ENCODE data around the gene ZDHHC14.
"Not testable (repeated sequence)": the region's sequence is repeated elsewhere in the genome, so short reads cannot be mapped to it uniquely, and the experiment has no call there.

The ZDHHC14 gene

DNA sequence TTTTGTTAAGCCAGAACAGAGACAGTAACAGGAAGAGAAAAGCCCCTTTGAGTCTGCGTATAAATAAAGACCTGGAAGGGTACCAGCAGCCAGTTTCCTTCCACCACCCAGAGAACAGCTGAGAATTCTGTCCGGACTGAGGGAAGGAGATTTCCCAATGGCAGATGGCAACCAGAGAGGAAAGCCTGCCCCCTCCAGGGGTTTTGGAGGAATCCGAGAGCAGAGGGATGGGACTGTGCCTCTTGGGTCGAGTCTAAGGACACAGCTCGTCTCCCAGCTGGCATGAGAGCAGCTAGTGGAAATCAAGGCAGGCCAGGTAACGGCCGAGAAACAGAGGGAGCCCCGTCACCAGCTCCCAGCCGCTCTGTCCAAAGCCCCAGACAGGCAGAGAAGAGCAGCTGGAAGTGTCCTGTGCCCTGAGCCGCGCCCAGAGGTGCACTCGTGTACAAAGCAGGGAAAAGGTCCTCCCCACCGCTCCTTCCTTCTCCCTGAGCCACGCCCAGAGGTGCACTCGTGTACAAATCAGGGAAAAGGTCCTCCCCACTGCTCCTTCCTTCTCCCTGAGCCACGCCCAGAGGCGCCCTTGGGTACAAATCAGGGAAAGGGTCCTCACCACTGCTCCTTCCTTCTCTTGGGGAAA is 308.1 kb downstream of the ZDHHC14 start:
- DNase-seq (ENCODE audit: low read depth): no peak

DNA sequence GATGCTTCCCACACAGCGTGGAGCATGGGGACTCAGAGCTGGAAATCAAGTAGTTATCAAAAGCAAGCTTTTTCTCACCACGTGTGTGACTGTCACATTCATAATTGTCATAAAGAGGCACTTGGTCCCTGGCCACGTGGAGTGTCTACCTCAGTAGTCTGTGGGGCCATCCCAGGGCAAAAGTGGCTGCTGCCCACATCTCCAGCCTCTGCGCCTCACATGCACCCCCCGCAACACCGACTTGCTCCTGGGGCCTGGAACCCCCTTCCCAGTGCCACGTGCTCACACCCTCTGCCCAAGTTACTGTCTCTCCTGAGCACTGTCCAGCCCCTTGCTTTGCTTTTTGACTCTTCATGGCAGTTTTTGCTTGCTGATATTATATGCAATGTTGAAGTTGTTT is 308.9 kb downstream of the ZDHHC14 start:
- DNase-seq (ENCODE audit: low read depth): no peak

DNA sequence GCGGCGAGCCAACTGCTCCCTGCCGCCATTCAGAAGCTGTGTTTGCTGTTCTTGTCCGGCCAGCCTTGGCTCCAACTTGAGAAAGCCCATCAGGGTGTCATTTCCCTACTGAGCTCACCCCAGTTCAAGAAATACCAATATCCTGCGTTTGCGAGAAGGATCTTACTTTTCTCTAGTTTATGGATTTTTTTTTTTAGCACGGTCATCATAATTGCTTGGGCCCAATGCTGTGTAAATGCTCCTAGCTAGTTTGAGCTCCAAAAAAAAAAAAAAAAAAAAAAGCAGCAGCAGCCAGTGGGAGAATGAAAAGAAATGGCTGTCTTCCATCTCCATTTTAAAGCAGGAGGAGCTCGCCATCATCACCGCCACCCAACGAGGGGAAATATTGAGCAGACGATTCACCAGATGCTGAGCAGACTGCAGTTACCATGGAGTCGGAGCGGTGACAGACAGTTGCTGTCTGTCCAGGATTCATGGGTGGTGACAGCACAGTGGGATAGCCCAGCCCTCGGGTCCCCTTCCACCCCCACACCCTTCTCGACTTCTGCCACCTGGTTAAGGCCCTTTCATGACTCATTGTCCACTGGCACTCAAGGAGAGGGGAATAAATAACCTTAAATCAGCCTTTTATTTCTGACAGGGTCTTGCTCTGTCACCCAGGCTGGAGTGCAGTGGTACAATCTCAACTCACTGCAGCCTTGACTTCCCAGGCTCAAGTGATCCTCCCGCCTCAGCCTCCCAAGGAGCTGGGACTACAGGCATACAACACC is 309.6 kb downstream of the ZDHHC14 start:
- DNase-seq (ENCODE audit: low read depth): no peak

DNA sequence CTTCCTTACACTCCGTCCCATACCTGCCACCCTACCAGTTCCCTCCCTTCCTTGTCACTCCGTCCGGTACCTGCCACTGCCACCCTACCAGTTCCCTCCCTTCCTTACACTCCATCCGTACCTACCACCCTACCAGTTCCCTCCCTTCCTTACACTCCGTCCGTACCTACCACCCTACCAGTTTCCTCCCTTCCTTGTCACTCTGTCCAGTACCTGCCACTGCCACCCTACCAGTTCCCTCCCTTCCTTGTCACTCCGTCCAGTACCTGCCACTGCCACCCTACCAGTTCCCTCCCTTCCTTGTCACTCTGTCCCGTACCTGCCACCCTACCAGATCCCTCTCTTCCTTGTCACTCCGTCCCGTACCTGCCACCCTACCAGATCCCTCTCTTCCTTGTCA is 310.6 kb downstream of the ZDHHC14 start:
- not testable (repeated sequence) for DNase-seq (ENCODE audit: low read depth)

GRCh38 chr6:157693867-157694266 is 312.9 kb downstream of the ZDHHC14 start:
- no peak for DNase-seq (ENCODE audit: low read depth)

GRCh38 chr6:157695301-157696040 is 314.5 kb downstream of the ZDHHC14 start:
- DNase-seq (ENCODE audit: low read depth): no peak

- DNase-seq (ENCODE audit: low read depth): no peak
These were observed 319.0 kb downstream of the ZDHHC14 start for GRCh38 chr6:157699777-157700636.

DNA sequence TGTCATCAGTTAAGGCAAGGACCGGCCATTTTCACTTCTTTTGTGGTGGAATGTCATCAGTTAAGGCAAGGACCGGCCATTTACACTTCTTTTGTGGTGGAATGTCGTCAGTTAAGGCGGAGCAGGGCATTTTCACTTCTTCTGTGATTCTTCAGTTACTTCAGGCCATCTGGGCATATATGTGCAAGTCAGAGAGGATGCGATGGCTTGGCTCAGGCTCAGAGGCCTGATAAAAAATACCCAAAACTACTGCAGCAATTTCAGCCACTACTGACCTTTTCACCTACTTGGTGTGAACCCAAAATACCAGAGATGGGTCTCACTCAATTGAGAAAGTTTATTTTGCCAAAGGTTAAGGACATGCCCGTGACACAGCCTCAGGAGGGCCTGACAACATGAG is 325.4 kb downstream of the ZDHHC14 start:
- DNase-seq (ENCODE audit: low read depth): not testable (repeated sequence)

DNA sequence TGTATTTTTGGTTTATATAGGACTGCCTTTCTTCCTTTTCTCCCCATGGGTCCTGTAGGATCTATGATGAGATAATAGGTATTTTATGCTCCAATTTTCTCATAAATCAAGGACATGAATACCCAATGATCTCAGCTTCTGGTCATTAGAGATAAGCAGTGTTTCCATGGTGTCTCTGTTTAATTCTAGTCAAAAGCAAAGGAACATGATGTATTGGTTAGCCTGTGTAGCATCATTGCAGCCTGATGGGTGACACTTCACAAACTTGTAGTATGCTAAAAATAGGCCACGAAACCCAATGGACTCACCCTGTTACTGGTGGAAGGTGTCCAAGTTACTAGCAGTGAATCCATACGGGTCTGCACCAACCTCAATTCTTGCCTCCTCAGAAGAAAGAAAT is 325.9 kb downstream of the ZDHHC14 start:
- no peak for DNase-seq (ENCODE audit: low read depth)

GRCh38 chr6:157707576-157707975 is 326.6 kb downstream of the ZDHHC14 start:
- no peak for DNase-seq (ENCODE audit: low read depth)

GRCh38 chr6:157708239-157708638 is 327.2 kb downstream of the ZDHHC14 start:
- no peak for DNase-seq (ENCODE audit: low read depth)

DNA sequence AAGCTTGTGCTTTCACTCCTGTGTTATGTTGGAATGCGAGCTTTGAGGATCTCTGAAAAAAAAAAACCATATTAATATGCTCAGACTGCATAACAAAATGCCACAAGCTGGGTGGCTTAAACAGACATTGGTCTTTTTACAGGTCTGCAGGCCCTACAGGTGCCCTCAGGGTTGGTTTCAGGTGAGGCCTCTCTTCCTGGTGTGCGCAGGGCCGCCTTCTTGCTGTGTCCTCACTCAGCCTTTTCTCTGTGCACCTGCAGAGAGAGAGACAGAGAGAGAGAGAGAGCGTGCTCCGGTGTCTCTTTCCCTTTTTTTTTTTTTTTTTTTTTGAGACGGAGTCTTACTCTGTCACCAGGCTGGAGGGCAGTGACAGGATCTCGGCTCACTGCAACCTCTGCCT is 327.9 kb downstream of the ZDHHC14 start:
- no peak for DNase-seq (ENCODE audit: low read depth)

DNA sequence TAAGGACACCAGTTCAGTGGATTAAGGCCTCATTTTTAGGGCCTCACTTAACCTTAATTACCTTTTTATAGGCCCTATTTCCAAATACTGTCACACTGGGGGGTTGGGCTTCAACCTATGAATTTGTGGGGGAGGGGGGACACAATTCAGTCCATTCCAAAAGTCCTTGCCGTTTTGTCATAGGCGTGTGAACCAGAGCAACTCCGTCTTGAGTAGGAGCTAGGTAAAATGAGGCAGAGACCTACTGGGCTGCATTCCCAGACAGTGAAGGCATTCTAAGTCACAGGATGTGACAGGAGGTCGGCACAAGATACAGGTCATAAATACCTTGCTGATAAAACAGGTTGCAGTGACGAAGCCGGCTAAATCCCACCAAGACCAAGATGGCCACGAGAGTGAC is 328.6 kb downstream of the ZDHHC14 start:
- DNase-seq (ENCODE audit: low read depth): no peak

GRCh38 chr6:157710604-157711003 is 329.6 kb downstream of the ZDHHC14 start:
- no peak for DNase-seq (ENCODE audit: low read depth)

DNA sequence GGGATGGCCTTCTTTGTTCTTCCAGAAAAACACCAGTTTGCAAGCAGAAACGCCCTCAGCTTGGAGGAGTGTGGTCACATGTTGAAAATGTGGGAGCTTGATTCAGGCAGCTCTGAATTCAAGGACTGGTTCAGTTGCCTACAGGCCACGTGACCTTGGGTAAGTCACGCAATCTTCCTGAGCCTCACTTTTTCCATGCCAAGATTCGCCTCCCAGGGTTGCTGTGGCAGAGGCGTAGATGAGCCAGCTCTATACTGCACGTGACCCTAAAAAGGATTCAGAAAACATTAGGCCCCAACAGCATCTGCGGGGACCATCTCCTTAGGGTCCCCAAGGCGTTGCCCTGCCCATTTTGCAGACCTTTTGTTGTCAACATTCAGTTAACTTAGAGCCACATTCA is 330.1 kb downstream of the ZDHHC14 start:
- no peak for DNase-seq (ENCODE audit: low read depth)

GRCh38 chr6:157712585-157713295 is 331.8 kb downstream of the ZDHHC14 start:
- DNase-seq (ENCODE audit: low read depth): no peak

DNA sequence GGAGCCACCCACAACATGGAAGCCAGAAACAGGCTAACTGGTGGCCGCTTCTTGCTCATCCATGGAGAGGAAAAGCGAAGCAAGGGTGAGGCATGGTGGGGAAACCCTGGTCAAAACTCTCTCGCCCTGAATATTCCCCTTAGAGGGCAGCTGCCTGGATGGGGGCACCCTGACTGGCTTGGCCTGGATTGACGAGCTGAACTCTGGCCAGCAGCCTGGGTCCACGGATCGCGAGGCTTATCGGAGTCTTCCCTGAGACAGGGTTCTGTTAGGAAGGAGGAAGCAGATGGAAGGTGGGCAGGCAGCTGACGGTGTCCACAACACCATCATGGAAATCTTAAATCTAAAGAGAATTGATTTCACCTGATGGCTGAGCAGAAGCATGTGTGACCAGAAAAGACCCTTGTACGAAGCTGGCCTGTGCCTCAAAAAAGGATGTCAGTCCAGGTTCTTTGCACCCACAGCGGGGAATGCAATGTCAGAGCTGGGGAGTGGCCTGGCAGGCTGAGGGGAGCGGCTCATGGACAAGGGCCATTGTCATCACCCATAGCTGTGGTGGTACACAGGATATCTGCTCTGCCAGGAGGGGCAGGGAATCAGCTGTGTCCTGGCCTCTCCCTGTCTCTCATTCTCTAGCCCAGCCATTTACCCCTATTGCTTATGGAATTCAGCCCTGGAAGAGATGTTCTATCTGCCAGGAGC is 332.6 kb downstream of the ZDHHC14 start:
- DNase-seq (ENCODE audit: low read depth): no peak

DNA sequence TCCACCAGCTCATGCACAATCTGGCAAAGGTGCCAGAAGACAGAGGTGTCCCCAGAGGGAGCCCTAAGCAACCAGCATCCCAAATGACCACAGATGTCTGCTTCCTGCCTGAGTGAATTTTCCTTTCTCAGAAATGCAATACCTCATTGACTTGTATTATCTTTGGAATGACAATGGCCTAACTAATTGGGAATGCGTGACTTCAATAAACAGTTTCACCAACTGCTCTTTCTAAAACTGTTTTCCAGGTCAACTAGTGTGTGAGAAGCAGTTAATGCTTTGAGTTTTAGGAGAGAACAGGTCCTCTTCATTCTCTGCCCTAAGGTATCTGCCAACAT is 333.1 kb downstream of the ZDHHC14 start:
- no peak for DNase-seq (ENCODE audit: low read depth)

DNA sequence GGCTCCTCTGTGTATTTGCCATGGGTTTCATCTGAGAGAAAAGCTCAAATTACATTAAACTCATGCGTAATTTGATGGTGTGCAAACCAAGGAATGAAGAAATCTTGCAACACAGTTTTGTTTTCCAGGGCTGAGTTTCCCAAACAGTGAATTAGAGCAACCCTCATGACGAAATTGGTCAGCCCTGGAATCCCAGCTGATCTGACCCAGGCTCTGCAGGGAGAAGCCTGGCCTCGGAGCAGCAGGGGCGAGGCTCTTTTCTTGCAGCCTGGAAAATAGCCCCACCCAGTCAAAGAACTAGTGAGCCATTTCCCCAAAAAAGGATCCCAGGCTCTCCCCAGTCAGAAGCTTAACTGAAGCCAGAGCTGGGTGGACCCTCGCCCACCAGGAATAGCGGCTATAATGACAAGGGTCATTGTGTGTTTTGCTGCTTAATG is 334.8 kb downstream of the ZDHHC14 start:
- no peak for DNase-seq (ENCODE audit: low read depth)

DNA sequence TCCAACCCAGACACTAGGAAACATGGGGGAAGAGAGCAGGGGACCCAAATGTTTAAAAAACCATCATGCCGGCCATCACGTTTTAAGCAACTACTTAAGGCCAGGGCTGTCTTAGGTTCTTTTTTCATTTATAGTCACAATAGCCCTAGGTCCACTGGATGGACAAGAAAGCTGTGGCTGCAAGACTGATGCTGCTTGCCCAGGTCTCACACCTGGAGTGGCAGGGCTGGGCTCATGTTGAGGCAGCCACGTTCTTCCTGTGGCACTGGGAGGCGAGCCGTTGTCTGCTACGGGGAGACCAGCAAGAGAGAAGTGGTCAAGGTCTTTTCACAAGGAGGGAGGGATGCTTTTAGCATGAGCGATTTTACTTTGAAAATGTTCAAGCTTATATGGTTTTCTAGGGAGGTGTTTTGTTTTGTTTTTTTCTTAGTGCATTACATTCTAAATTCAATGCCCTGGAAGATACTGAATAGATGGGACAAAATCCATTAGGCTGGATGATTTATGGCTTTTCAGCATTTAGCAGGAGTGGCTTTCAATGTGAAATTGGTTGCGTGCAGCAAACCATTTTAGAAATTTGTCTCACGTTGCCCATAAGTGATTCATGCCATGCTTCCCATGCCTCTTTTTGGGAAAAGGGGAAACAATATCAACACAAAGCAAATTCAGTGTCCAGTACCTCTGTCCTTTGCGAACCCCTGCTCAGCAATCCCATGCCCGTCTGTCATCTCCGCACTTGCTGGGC is 335.4 kb downstream of the ZDHHC14 start:
- DNase-seq (ENCODE audit: low read depth): no peak
